ENCODE measurements around the gene UPP2.

GRCh38 chr2:158113741-158114295 lies 12.1 kb downstream of the UPP2 start:
- TF ChIP-seq CTCF (conservative IDR thresholded peaks at IDR 0.05; ENCODE audit: low read depth, low read length) (no peak), EZH2phosphoT487 (IDR thresholded peaks at IDR 0.05; ENCODE audit: borderline replicate concordance, low read length) (no peak), EZH2 (IDR thresholded peaks at IDR 0.05; ENCODE audit: low read length, unreplicated experiment) (no peak)

All from PC-3 (cell line).